ENCODE results near the gene TSNAX. TPM values are rescaled to one million over a fixed set of nuclear protein-coding genes. Genes with fewer than 3 reads are reported as not detected.

Gene TSNAX
- polyA plus RNA-seq, 1 experiment: 35.6 TPM

- Histone ChIP-seq H3K27ac (ENCODE audit: low read depth, low read length) (no peak overlapping the region), H3K9me3 (ENCODE audit: control insufficient read depth, insufficient read depth, low read length) (no peaks in the 10 kb centered on the region), H3K4me3 (ENCODE audit: low read depth, low read length) (no peak overlapping the region), H3K27me3 (ENCODE audit: control insufficient read depth, insufficient read depth, low read length) (peaks cover 3% of the 10 kb centered on the region)
- DNase-seq (ENCODE audit: low read depth, low spot score): no peak
- no peak for TF ChIP-seq CTCF (IDR thresholded peaks at IDR 0.05; ENCODE audit: low read depth, low read length)
- ChIA-PET POLR2A (no interaction called here), CTCF (no interaction called here)
Observed at GRCh38 chr1:231612393-231613089, 84.1 kb downstream of the TSNAX start.

GRCh38 chr1:231613419-231614349 is 85.2 kb downstream of the TSNAX start:
- DNase-seq (ENCODE audit: low read depth, low spot score): no peak
- no peaks in the 10 kb centered on the region for H3K9me3 ChIP-seq (ENCODE audit: control insufficient read depth, insufficient read depth, low read length)
- H3K27me3 ChIP-seq (ENCODE audit: control insufficient read depth, insufficient read depth, low read length): peaks cover 3% of the 10 kb centered on the region
- H3K4me3 ChIP-seq (ENCODE audit: low read depth, low read length): no peak overlapping the region
- CTCF ChIA-PET: no interaction called here
- POLR2A ChIA-PET: no interaction called here
- no peak overlapping the region for H3K27ac ChIP-seq (ENCODE audit: low read depth, low read length)
- TF ChIP-seq CTCF (IDR thresholded peaks at IDR 0.05; ENCODE audit: low read depth, low read length): no peak

Other genes with a start within 250 kb of the TSNAX start
- 4.1 and 5.0 TPM in 2 replicates for gene EXOC8, start 190.8 kb upstream of the TSNAX start, polyA plus RNA-seq (2011; rRNA removed)
- gene SPRTN, start 190.4 kb upstream of the TSNAX start, polyA plus RNA-seq (2011; rRNA removed): 10.5 and 12.6 TPM in 2 replicates
- gene EGLN1, start 106.4 kb upstream of the TSNAX start, polyA plus RNA-seq (2011; rRNA removed): 31.9 and 48.2 TPM in 2 replicates
- gene DISC1, start 98.1 kb downstream of the TSNAX start, polyA plus RNA-seq (2011; rRNA removed): 5.0 and 5.4 TPM in 2 replicates